Activated gamma-delta T cell (primary cell): ENCODE measurements around the gene ENHO.
"Not testable (repeated sequence)": the region's sequence is repeated elsewhere in the genome, so short reads cannot be mapped to it uniquely, and the experiment has no call there.

Experiments
- DNase-seq: peaks from one replicate; lab custom pipeline; 2025; lab: John Stamatoyannopoulos, UW

ENHO gene

GRCh38 chr9:34506623-34507022 lies 16.2 kb downstream of the ENHO start:
- DNase-seq = no peak

- no peak for DNase-seq
Observed at GRCh38 chr9:34505370-34506120, 17.2 kb downstream of the ENHO start.

GRCh38 chr9:34503406-34503805 lies 19.4 kb downstream of the ENHO start:
- no peak for DNase-seq

- DNase-seq = no peak
Observed at GRCh38 chr9:34502891-34503290, 19.9 kb downstream of the ENHO start.

- no peak for DNase-seq
Observed at GRCh38 chr9:34502471-34502870, 20.3 kb downstream of the ENHO start.

- no peak for DNase-seq
Observed at GRCh38 chr9:34501889-34502425, 20.8 kb downstream of the ENHO start.

GRCh38 chr9:34501372-34501771 lies 21.4 kb downstream of the ENHO start:
- no peak for DNase-seq

GRCh38 chr9:34500623-34501267 lies 22.0 kb downstream of the ENHO start:
- no peak for DNase-seq

- DNase-seq = no peak
Observed at GRCh38 chr9:34499076-34499475, 23.7 kb downstream of the ENHO start.

- no peak for DNase-seq
Observed at GRCh38 chr9:34498553-34498952, 24.2 kb downstream of the ENHO start.

GRCh38 chr9:34496149-34496712 lies 26.6 kb downstream of the ENHO start:
- no peak for DNase-seq

- DNase-seq = no peak
Observed at GRCh38 chr9:34493972-34494535, 28.7 kb downstream of the ENHO start.

GRCh38 chr9:34492051-34492450 lies 30.7 kb downstream of the ENHO start:
- DNase-seq = no peak

GRCh38 chr9:34491596-34491995 lies 31.2 kb downstream of the ENHO start:
- DNase-seq = no peak

GRCh38 chr9:34490760-34491159 lies 32.0 kb downstream of the ENHO start:
- DNase-seq = no peak

- DNase-seq = no peak
Observed at GRCh38 chr9:34490360-34490759, 32.4 kb downstream of the ENHO start.

- no peak for DNase-seq
Observed at GRCh38 chr9:34486572-34486971, 36.2 kb downstream of the ENHO start.

GRCh38 chr9:34485822-34486221 lies 37.0 kb downstream of the ENHO start:
- DNase-seq = no peak

GRCh38 chr9:34484678-34485077 lies 38.1 kb downstream of the ENHO start:
- DNase-seq = no peak

GRCh38 chr9:34482746-34483145 lies 40.0 kb downstream of the ENHO start:
- DNase-seq = not testable (repeated sequence)

GRCh38 chr9:34481620-34482019 lies 41.2 kb downstream of the ENHO start:
- DNase-seq = not testable (repeated sequence)

GRCh38 chr9:34479431-34479866 lies 43.3 kb downstream of the ENHO start:
- DNase-seq = no peak

- no peak for DNase-seq
Observed at GRCh38 chr9:34477541-34477940, 45.2 kb downstream of the ENHO start.
